Large intestine (tissue), 3 donors: ENCODE results near the gene CAPZA3. TPM values are rescaled to one million over a fixed set of nuclear protein-coding genes. Genes with fewer than 3 reads are reported as not detected.
"Not testable (repeated sequence)": the region's sequence is repeated elsewhere in the genome, so short reads cannot be mapped to it uniquely, and the experiment has no call there.

Source experiments
- DNase-seq, 2 donors: peaks; one replicate each; pipeline versions ENCODE4 v3.0.0 to v3.0.0-alpha.2; 2013
- H3K27ac ChIP-seq: one replicate; pipeline ENCODE4 v1.5.1; 2013; ENCODE audit warnings: low read length
- H3K27me3 ChIP-seq: 2 replicates; pipeline ENCODE4 v1.6.1; 2013; ENCODE audit warnings: low read length; ENCODE audit not compliant: control insufficient read depth, insufficient read depth
- H3K36me3 ChIP-seq: 2 replicates; pipeline ENCODE4 v1.6.1; 2013; ENCODE audit warnings: low read length; ENCODE audit not compliant: control insufficient read depth, insufficient read depth
- H3K4me1 ChIP-seq: one replicate; pipeline ENCODE4 v1.6.1; 2013; ENCODE audit warnings: low read length; ENCODE audit not compliant: control insufficient read depth, insufficient read depth
- H3K4me3 ChIP-seq: one replicate; pipeline ENCODE4 v1.5.1; 2013; ENCODE audit warnings: low read length
- H3K9me3 ChIP-seq: one replicate; pipeline ENCODE4 v1.6.1; 2013; ENCODE audit warnings: mild to moderate bottlenecking, low read depth, low read length, moderate library complexity; ENCODE audit not compliant: control insufficient read depth
- WGBS: methylation state at CpG from one replicate; pipeline ENCODE4 v1.1.5; 2013; ENCODE audit warnings: low lambda C conversion rate; ENCODE audit not compliant: insufficient coverage; 5-methylcytosine and 5-hydroxymethylcytosine counted together
- polyA plus RNA-seq: library from polyadenylated mRNA; unstranded; fragments of 120-200 nt; gene quantifications from one replicate; pipeline ENCODE4 v1.2.1, GENCODE V29; 2013

CAPZA3 gene
- polyA plus RNA-seq, 1 donor, result 0.04 TPM

- Histone ChIP-seq H3K4me3 (no peak overlapping the region), H3K9me3 (no peaks in the 10 kb centered on the region), H3K27me3 (no peaks in the 10 kb centered on the region), H3K36me3 (no peaks in the 10 kb centered on the region), H3K4me1 (no peaks in the 10 kb centered on the region), H3K27ac (no peak overlapping the region)
- no CpG with 5 or more reads among the region's 1 CpG for WGBS
- no peak for DNase-seq
Observed at GRCh38 chr12:18752947-18753346, 15.0 kb downstream of the CAPZA3 start.

GRCh38 chr12:18753481-18754123 lies 15.7 kb downstream of the CAPZA3 start:
- Histone ChIP-seq H3K36me3 (no peaks in the 10 kb centered on the region), H3K27ac (no peak overlapping the region), H3K4me1 (no peaks in the 10 kb centered on the region), H3K27me3 (no peaks in the 10 kb centered on the region), H3K4me3 (no peak overlapping the region), H3K9me3 (no peaks in the 10 kb centered on the region)
- no peak for DNase-seq
- WGBS, result 83% methylated on average over 2 of the region's 16 CpGs

- no CpG with 5 or more reads among the region's 6 CpGs for WGBS
- no peaks in the 10 kb centered on the region for H3K36me3 ChIP-seq
- DNase-seq, result no peak
Observed at GRCh38 chr12:18754124-18754707, 16.3 kb downstream of the CAPZA3 start.

GRCh38 chr12:18755341-18755740 lies 17.4 kb downstream of the CAPZA3 start:
- no CpG with 5 or more reads among the region's 1 CpG for WGBS
- Histone ChIP-seq H3K9me3 (no peaks in the 10 kb centered on the region), H3K4me1 (no peaks in the 10 kb centered on the region), H3K27me3 (no peaks in the 10 kb centered on the region), H3K36me3 (no peaks in the 10 kb centered on the region), H3K4me3 (no peak overlapping the region), H3K27ac (no peak overlapping the region)
- DNase-seq, result no peak

More at GRCh38 chr12:18754124-18754707, 16.3 kb downstream of the CAPZA3 start:
- Histone ChIP-seq H3K4me3 (no peak overlapping the region), H3K27me3 (no peaks in the 10 kb centered on the region), H3K27ac (no peak overlapping the region), H3K4me1 (no peaks in the 10 kb centered on the region), H3K9me3 (no peaks in the 10 kb centered on the region)

- not testable (repeated sequence) for H3K27me3 ChIP-seq, H3K4me1 ChIP-seq, H3K9me3 ChIP-seq, DNase-seq, H3K36me3 ChIP-seq, H3K27ac ChIP-seq, H3K4me3 ChIP-seq
- no CpG with 5 or more reads among the region's 1 CpG for WGBS
Observed at GRCh38 chr12:18766479-18766878, 28.6 kb downstream of the CAPZA3 start.

GRCh38 chr12:18782827-18783226 lies 44.9 kb downstream of the CAPZA3 start:
- H3K27ac ChIP-seq, result no peak overlapping the region
- peaks cover 3% of the 10 kb centered on the region for H3K4me1 ChIP-seq
- H3K27me3 ChIP-seq, result no peaks in the 10 kb centered on the region
- no peak for DNase-seq
- peaks cover 3% of the 10 kb centered on the region for H3K9me3 ChIP-seq
- H3K4me3 ChIP-seq, result no peak overlapping the region
- H3K36me3 ChIP-seq, result no peaks in the 10 kb centered on the region
- 17% methylated on average over 1 of the region's 2 CpGs for WGBS

- H3K4me3 ChIP-seq, H3K36me3 ChIP-seq, H3K27ac ChIP-seq, DNase-seq, H3K4me1 ChIP-seq, H3K27me3 ChIP-seq, H3K9me3 ChIP-seq: not testable (repeated sequence)
- no CpG with 5 or more reads among the region's 8 CpGs for whole genome bisulfite sequencing
Observed at GRCh38 chr12:18785465-18785864, 47.5 kb downstream of the CAPZA3 start.

Other genes with a start within 250 kb of the CAPZA3 start
- not detected for gene PLCZ1, start 107 bp upstream of the CAPZA3 start, polyA plus RNA-seq